ENCODE measurements around the gene ABCC12.
"Not testable (repeated sequence)": the region's sequence is repeated elsewhere in the genome, so short reads cannot be mapped to it uniquely, and the experiment has no call there.

The ABCC12 gene

DNA sequence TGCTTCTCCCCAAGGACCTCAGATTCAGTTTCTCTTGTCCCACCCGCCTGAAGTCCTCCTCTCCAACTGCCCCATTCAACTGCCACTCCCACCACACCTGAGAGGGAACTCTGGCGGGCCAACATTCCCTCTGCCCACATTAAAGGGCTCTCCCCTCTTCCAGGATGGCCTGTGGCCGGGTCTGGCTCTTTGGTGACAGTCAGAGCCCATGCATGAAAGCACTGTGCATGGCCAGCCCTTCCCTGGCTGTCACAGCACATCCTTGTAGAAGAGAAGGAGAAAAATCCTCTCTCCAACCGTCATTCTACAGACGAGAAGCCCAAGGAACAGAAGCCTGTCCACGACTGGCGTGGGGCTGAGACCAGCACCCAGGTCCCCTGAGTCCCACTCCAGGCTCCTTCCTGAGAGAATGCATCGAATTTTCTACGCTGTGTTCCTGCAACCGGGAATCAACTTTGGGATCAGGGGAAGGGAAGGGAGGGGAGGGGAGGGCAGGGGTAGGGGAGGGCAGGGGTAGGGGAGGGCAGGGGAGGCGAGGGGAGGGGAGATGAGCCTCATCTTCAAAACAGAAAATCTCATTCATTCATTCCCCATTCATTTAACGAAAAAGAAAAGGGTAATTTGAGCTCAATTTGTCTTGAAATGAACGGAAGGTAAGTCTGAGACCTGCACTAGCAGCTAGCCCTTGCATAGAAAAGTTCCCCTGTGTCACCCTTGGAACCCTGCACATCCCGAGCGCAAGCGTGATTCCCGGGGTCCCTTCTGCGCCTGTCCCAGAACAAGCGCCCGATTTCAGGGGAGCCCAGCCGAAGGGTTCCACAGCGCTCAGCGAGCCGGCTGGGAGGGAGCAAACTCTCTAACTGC is at the start of gene ABCC12:
ABCC12 (minus strand) TSS at position 68 of the 864 bp plus-strand sequence. CDS start 9,569 bp downstream, outside the sequence.
- no peak for DNase-seq (ENCODE audit: low spot score)
- no peak for FAIRE-seq

DNA sequence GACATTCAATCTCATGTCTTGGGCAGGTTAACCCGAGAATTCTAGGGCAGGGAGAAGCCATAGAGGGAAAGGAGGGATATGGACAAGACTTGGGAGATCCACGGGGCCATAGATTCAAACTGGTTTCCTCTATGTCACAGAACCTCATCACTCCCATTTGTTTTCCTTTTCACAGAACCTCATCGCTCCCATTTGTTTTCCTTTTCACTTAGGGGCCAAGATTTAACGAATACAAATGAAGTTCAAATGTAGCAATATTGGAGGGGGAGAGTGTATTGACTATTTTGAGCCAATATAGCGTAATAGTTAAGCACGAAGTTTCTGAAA is 49.0 kb upstream of the ABCC12 start:
- DNase-seq (ENCODE audit: low spot score) (no peak), FAIRE-seq (no peak)

DNA sequence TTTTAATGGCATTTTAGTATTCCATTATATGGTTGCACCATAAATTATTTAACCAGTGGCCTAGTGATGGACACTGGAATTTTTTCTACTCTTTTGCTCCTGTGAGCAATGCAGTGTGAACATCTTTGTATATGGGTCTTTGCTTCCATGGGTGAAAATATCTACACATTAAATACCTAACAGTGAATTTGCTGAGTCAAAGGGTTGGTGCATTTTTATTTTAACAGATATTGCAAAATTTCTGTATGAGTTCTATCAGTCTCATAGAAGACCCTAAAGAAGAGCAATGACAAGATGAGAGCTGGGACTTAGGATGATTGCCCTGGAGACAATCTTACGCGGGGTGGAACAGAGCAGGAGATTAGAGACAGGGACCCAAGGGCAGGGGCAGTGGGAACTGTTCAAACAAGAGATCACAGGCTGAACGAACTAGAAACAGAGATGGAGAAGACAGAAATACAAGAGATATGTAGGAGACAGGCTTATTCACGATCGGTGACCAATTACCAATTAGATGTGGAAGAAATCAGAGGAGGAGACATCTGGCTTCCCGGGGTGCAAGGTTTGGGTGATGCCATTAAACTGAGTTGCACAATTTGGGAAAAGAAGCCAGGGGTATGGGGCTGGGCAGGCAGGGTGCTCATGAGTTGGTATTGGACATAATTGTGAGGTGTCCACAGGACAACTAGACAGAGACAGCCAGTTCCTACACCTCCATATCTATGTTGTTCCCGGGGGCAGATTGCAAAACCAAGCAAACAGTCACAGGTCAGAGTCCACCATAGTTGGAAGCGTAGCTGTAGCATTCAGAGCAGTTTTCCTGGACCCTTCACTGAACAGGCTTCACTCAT is 48.4 kb upstream of the ABCC12 start:
- FAIRE-seq, result no peak
- no peak for DNase-seq (ENCODE audit: low spot score)

DNA sequence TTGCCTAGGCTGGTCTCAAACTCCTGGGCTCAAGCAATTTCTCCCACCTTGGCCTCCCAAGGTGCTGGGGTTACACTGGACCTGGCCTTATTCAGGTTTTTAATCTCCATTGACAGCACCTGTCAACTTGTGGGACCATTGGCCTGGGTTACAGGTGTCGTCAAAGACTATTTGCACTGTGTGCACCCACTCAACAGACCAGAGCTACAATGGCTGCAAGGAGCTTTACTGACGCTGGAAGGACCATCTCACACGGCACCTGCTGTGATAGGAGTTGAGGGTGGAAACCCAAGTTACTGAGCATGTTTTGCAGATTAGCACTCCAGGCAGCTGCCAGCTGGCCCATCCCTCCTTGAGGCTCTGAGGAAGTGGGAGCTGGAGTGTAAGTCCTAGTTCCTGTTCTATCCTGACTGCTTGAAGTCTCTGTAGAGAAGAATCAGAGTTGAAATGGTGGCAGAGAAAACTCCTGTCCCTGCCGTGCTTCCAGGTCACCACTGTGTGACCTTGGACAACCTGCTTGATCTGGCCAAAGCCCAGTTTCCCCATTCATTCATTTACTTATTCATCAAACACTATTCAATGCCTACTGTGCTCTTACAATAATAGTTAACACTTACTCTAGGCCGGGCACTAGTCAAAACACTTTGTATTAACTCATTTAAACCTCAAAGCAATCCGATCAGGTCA is 45.9 kb upstream of the ABCC12 start:
- no peak for DNase-seq (ENCODE audit: low spot score)

DNA sequence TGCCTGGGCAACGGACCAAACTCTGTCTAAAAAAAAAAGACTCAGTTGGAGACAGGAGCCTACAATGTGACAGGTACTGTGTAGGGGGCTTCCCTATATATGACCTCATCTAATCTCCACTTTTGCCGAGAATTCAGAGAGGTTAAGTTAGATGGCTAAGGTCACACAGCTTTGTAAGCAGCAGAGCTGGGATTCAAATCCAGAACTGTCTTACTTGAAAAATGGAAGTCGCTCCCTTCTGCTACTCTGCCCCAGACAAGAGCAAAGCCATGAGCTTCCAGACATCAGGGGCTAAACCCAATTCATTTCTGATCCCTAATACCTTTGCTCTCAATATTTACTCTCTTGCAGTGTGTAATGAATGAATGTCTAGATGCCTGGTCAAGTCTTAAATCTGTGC is 41.5 kb upstream of the ABCC12 start:
- peak; percentile 96 for DNase-seq (ENCODE audit: low spot score)
- no peak for FAIRE-seq

More for the DNA sequence above, 45.9 kb upstream of the ABCC12 start:
- FAIRE-seq, result no peak

DNA sequence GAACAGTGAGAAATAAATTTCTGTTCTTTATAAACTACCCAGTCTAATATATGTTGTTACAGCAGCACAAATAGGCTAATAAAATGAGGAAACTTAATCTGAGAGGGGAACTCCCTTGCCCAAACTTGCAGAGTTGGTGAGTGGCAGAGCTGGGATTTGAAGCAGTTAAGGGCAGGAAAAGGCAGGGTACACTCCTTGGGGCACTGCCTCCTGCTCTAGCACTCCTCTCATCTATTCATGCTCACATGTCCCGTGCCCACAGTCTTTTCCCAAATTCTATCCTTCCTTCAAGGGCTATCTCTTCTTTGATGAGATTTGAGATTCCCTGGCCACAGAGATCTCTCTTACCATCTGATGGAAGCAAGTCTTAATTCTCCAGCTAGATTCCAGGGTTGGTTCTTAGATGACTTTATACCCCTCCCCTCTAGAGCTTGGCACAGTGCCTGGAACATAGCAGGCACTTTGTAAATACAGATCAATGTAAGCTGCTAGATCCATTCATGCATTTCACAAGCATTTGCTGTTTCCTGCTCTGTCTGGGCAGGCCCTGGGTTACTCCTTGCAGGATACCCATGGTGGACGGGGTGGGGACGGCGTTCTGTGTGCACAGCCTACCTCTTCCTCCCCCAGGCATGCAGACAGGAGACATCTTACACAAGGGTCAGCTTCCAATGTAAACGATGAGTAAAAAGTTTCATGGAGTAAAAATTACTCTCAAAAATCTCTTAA is 39.2 kb upstream of the ABCC12 start:
- FAIRE-seq (no peak), DNase-seq (ENCODE audit: low spot score) (no peak)

DNA sequence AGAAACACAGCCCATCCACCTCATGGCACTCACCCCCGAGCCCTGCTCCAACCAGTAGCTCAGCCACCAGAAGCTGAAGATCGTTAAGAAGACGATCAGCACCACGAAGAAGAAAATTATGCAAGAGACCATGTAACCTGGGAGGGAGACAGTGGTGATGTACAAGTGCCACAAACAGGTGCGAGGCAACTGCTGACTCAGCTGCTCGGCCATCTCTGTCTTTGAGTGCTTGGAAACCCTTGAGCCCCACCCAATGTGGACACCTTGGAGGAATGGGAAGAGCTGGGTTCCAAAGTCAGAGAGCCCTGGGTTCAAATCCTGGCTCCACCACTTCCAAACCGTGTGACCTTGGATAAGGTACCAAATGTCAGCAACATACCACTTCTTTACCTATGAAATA is 38.1 kb upstream of the ABCC12 start:
- DNase-seq (ENCODE audit: low spot score) (no peak), FAIRE-seq (no peak)

DNA sequence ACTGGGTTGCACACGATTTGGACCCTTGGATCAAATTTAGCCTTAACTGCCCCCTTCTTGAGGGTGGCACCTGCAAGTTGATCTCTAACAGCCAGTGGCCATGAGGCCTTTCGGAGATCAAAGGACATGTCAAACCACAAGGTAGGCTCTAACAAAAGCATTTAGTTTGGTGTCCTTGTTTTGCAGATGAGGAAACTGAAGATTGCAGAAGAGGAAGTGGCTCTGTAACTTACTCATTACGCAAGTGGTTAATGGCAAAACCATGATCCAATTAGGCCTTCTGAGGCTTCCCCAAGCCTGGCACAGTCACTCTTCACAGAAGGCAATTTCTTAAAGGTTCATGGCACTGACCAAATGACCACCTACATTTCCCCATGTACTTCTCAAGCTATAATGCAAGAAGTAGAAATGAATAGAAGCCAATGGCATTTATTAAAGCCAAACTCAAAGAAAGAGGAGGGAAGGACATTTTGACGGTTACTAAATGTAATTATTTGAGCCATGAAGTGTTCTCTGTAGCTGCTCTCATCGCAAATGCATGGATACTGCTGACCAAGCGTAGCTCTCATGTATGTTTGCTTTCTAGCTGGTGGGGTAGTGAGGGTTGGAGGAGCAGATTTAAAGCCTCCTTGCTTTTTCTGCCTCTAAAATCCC is 32.8 kb upstream of the ABCC12 start:
- FAIRE-seq (no peak), DNase-seq (ENCODE audit: low spot score) (no peak)

DNA sequence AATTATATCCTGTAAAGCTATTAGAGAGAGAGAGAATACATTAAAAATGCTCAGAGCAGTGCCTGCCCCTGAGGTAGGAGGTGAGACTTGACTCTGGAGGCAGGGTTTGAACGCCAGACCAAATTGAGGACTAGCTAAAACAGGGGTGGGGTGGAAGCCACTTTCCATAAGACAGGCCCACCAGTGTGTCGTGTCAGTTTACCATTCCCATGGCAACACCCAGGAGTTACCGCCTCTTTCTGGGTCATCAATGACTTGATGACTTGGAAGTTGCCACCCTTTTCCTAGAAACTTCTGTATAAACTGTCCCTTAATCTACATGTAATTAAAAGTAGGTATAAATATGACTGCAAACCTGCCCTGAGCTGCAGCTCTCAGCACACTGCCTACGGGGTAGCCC is 32.0 kb upstream of the ABCC12 start:
- FAIRE-seq (no peak), DNase-seq (ENCODE audit: low spot score) (no peak)

DNA sequence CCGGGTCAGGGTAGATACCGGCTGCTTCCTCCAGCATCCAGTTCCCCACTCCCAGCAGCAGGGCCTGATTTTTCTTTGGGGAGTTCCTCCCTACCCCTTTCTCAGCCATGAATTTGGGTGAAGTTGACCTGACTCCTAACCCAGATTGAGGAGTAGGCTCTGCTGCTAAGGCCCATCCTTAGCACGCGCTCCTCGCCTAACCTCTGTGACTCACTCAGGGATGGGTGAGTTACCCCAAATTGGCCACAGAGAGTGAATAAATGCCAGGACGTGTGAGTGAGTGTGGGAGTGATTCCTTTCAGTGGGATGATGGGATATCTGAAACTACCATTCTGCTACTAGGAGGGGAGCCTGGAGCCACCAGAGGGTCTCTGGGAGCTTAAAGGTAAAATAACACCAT is 28.9 kb upstream of the ABCC12 start:
- no peak for DNase-seq (ENCODE audit: low spot score)
- FAIRE-seq, result no peak

DNA sequence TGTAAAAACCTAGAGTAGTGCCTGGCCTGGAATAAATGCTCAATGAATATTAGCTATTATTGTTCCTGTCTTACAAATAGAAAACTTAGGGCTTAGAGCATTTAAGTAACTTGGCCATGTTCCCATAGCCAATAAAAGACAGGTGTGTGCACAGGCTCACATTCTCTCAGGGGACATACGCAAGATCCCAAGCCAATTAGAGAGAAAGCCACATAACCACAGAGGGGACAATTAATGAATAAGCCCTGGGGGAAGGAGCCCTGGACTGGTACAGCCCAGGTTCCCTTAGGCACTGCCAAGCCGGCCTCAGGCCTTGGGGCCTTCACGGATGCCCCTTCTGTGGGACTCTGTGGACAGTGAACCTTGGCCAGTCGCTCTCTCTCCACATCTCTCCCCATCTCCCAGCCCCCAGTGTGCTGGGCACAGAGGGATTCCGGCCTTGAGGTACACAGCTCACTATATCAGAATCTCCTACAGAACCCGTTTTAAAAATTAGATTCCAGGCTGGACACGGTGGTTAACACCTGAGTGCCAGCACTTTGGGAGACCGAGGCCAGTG is 27.3 kb upstream of the ABCC12 start:
- DNase-seq (ENCODE audit: low spot score) (no peak), FAIRE-seq (no peak)

DNA sequence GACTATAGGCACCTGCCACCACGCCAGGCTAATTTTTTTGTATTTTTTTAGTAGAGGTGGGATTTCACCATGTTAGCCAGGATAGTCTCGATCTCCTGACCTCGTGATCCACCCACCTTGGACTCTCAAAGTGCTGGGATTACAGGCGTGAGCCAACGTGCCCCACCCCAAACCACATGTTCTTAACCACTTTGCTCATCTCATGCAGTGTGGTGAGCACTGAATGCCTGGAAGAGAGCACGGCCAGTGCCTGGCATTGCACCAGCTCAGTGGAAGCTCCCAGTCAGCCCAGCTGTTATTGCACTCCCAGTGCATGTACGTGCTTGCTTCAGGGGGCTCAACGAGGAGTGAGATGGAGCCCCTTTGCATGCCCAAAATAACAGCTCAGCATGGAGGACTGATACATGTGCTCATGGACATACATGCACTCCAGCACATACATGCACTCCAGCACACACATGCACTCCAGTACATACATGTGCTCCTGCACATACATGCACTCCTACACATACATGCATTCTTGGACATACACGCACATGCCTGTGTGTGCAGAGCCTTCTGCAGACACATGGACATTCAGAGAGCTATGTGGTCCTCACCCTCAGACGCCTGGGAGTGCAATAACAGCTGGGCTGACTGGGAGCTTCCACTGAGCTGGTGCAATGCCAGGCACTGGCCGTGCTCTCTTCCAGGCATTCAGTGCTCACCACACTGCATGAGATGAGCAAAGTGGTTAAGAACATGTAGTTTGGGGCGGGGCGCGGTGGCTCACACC is 26.1 kb upstream of the ABCC12 start:
- FAIRE-seq; DNase-seq (ENCODE audit: low spot score): not testable (repeated sequence)

DNA sequence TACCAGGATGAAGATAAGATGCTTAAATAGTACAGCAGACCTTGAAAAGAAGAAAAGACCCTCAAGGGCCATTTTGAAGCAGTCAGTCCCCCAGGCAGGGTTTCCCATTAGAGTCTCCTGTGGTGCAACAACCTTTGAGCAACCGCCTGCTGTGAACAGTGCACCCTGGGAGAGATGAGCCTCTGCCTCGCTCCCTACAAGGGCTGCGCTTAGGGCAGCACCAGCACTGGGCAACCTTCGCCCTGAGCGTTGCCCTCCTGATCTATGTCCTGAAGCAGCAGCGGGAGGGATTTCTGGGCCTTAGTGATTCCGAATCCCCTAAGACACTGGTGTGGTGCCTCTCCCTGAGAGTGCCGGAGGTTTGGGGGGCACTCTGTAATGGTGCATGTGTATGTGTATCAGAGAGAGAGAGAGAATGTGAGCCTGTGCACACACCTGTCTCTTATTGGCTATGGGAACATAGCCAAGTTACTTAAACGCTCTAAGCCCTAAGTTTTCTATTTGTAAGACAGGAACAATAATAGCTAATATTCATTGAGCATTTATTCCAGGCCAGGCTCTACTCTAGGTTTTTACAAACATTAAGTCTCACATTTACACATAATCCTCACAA is 25.2 kb upstream of the ABCC12 start:
- DNase-seq (ENCODE audit: low spot score) (no peak), FAIRE-seq (no peak)

DNA sequence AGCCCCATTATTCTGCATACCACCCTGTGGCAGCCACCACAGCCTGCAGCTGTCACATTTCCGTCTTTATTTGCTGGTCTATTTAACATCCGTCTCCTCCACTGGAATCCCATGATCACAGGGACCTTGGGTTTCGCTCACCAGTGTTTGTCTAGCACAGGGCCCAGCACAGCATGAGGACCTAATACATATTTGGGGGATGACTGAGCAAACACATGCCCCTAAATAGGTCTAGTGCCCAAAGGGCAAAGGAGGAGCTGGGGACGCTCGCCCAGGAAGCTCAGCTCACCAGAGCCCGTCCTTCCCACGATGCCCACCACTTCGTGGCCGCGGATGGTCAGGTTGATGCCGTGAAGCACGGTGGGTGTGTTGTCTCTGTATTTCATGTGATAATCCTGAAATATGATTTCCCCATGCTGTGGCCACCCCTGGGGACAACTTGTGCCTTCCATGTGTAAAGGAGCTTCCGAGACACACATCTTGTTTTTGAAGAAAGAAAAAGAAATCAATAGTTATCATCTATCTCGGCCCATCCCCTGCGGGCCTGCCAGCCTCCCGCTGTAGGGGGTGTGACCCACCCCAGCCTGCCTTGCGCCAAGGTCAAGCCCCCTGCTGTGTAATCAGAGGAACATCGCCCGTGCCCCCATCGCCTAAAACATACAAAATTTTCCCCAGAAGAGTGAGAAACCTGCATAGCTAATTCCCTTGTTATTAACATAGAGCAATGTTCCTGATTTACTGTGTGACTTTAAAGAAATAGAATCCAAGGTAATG is 21.0 kb upstream of the ABCC12 start:
- no peak for DNase-seq (ENCODE audit: low spot score)
- no peak for FAIRE-seq

DNA sequence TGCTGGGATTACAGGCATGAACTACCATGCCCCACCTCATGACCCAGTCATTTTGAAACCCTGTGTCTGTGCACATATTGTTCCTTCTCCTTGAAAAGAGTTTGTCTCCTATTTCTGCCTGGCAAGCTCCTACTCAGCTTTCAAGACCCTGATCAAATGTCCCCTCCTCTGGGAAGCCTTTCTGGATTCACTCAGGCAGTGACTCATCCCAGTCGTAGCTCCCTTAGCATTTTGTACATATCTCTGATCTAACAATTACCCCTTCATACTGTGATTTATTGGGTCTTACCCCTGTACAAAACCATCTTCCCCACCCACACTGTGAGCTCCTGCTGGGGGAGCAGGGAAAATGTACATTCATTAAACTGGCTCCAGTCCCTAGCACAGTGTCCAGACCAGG is 18.1 kb upstream of the ABCC12 start:
- no peak for FAIRE-seq
- no peak for DNase-seq (ENCODE audit: low spot score)

DNA sequence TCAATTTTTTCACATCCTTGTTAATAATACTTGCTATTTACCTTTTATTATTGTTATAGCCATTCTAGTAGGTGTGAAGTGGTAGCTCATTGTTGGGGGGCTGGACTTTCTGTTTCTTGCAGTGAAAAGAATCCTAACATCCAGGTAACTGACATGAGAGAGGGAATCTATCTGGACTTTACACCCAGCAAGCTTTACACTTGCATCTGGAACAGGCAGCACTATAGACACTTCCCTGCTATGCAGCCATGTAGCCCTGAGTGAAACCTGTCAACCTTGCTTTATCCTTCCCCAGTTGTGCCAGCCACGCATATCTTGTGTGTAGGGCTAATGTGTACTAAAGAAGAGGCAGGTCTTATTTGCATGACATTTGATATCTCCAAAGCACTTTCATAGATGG is 16.9 kb upstream of the ABCC12 start:
- FAIRE-seq, result no peak
- no peak for DNase-seq (ENCODE audit: low spot score)

DNA sequence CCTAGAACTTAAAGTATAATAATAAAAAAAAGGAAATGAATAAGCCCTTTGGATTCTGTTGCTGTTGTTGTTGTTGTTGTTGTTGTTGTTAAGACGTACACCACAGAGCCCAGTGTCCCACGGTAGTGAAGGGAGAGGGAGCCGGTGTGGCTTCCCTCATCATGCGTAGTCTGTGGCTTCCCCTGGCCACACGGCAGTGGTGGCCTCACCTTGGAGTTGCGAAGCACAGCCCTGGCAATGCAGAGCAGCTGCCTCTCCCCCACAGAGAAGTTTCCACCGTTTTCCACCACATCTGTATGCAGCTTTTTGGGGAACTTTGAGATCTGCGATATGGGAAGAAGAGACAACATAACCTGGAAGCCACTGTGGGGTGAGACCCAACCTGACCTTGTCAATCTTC is 14.1 kb upstream of the ABCC12 start:
- FAIRE-seq, result no peak
- no peak for DNase-seq (ENCODE audit: low spot score)

DNA sequence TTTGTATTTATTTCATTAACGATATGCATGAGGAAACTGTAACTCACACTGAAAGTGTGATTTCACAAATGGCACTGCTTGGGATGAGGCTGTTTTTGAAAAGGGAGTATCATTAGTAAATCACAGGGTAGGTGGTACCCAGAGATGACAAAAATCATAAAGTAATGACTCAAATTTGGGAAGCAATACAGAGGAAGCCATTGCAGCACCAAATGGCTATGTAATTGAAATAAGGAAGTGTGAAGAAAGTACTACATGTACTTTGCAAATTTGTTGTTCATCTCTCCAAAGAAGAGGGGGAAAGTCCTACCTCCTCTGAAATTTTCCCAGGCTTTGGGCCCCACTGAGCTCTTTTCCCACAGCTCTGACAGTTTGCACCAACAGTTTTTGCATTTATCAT is 12.3 kb upstream of the ABCC12 start:
- DNase-seq (ENCODE audit: low spot score), result no peak
- no peak for FAIRE-seq

DNA sequence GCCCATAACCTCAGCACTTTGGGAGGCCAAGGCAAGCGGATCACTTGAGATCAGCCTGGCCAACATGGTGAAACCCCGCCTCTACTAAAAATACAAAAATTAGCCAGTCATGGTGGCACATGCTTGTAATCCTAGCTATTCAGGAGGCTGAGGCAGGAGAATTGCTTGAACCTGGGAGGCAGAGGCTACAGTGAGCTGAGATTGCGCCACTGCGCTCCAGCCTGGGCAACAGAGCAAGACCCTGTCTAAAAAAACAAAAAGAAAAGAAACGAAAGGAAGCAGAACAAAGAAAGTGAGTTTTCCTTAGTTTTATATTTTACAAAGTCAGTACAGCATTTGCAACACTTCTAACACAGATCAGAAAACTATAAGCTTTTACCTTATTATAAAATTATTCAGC is 10.8 kb upstream of the ABCC12 start:
- not testable (repeated sequence) for DNase-seq (ENCODE audit: low spot score); FAIRE-seq

Data from RCC 7860 (cell line).